GM12892 (cell line): ENCODE results near the gene GAS7.

Experiments
- POLR2A ChIP-seq: IDR thresholded peaks from 2 replicates; pipeline ENCODE4 v1.6.1; 2011; ENCODE audit warnings: low read depth, low read length, control low read depth
- POLR2AphosphoS5 ChIP-seq: IDR thresholded peaks from 2 replicates; pipeline ENCODE4 v1.6.1; 2011; ENCODE audit warnings: low read depth, low read length, control low read depth
- TAF1 ChIP-seq: IDR thresholded peaks from 2 replicates; pipeline ENCODE4 v1.6.1; 2011; ENCODE audit warnings: low read depth, mild to moderate bottlenecking, control low read depth, low read length, borderline replicate concordance

DNA sequence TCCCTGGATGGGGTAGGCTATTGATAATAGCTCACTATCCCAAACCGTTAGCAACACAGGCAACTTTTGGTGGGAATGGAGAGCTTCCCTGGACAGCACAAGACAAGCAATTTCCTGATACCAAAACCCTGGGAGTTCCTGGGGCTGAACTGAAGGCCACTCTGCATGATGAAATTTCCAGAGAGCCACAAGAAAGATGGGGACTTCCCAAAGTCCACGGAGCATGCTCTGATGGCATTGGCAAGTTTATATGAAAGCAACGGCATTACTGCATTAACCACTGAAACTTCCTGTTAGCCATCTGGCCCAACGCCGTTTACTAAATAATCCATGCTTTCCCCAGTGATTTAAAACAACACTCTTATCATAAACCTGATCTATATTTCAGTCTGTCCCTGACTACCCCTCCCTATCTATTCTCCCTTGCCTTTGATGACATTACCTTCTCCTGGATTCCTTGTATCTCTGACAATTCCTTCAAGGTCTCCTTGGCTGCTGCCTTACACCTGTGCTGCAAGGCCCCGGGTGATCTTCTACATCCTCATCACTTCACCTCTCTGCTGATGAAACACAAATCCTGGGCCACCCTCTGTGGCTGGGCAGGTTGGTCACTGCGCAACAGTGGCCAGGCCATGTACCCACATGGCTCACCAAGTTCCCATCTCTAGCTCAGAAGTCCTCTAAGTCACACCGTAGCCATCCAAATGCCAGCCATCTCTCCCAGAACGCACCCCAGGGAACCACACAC, 184.9 kb downstream of the GAS7 start:
- no peak for TF ChIP-seq POLR2A
- no peak for TF ChIP-seq POLR2AphosphoS5
- TF ChIP-seq TAF1 = no peak
